Activated CD8-positive, alpha-beta T cell treated with anti-CD3 and anti-CD28 coated beads, Interleukin-2, amount 10 ng/mL, durations not matched to agents 7 days and 5 days (primary cell): ENCODE measurements around the gene HSD17B7. TPM values are rescaled to one million over a fixed set of nuclear protein-coding genes. Genes with fewer than 3 reads are reported as not detected.
A peak's percentile ranks its signal among the peaks of the same experiment; 100 is the strongest.
"Not testable (repeated sequence)": the region's sequence is repeated elsewhere in the genome, so short reads cannot be mapped to it uniquely, and the experiment has no call there.

Experiments
- ATAC-seq: fragments of 150-1000 bp; cut with Tn5 transposase; one replicate; pipeline ENCODE4 v1.10.0; 2021; ENCODE audit warnings: moderate library complexity
- CTCF ChIA-PET: fragments of 350-600 bp; sonication (Branson Sonifier 250); formaldehyde crosslinking; loops from one replicate; lab custom pipeline; 2021; ENCODE audit warnings: antibody characterized with exemption; lab: Charles Lee
- POLR2A ChIA-PET: fragments of 350-600 bp; sonication (Branson Sonifier 250); formaldehyde crosslinking; loops from one replicate; lab custom pipeline; 2021; ENCODE audit warnings: antibody characterized with exemption; lab: Charles Lee
- DNase-seq: peaks from one replicate; pipeline ENCODE4 v3.0.0-alpha.2; 2020
- H3K27ac Mint-ChIP-seq: one replicate; pipeline ENCODE4 v1.8.0; 2021; ENCODE audit warnings: mild to moderate bottlenecking, mixed read lengths
- H3K27me3 Mint-ChIP-seq: one replicate; pipeline ENCODE4 v1.8.0; 2021; ENCODE audit warnings: low read depth, mixed read lengths
- H3K36me3 Mint-ChIP-seq: one replicate; pipeline ENCODE4 v1.8.0; 2021; ENCODE audit warnings: low read depth, mixed read lengths
- H3K4me1 Mint-ChIP-seq: one replicate; pipeline ENCODE4 v1.8.0; 2021; ENCODE audit warnings: low read depth, mixed read lengths
- H3K4me3 Mint-ChIP-seq: one replicate; pipeline ENCODE4 v1.8.0; 2021; ENCODE audit warnings: mild to moderate bottlenecking, mixed read lengths
- H3K9me3 Mint-ChIP-seq: one replicate; pipeline ENCODE4 v1.8.0; 2022; ENCODE audit warnings: mixed read lengths; ENCODE audit not compliant: insufficient read depth
- total RNA-seq, 2 experiments: library from RNA; stranded (reverse); gene quantifications; one replicate each; pipeline ENCODE4 v1.2.3, GENCODE V29; 2021

The HSD17B7 gene
- total RNA-seq, result 10 to 100 TPM; 22.9 to 23.7 TPM

- Mint-ChIP-seq H3K4me3 (peak within 1 kb of the TSS; percentile 86), H3K27ac (peak within 1 kb of the TSS; percentile 95), H3K4me1 (peaks cover 16% of the 10 kb centered on the region)
- H3K36me3 Mint-ChIP-seq, CTCF ChIA-PET, H3K9me3 Mint-ChIP-seq, H3K27me3 Mint-ChIP-seq, POLR2A ChIA-PET: not testable (repeated sequence)
- DNase-seq, result peak; percentile 77
- ATAC-seq, result peak; percentile 99
These were observed at the start of gene HSD17B7 for GRCh38 chr1:162790303-162790984. Gene HSD17B7 (plus strand): TSS chr1:162790702. CDS start chr1:162790801, 99 bp downstream.

GRCh38 chr1:162740755-162741154 is 49.7 kb upstream of the HSD17B7 start:
- no peak for DNase-seq
- POLR2A ChIA-PET, result no interaction called here

GRCh38 chr1:162741574-162741973 is 48.9 kb upstream of the HSD17B7 start:
- CTCF ChIA-PET, result no interaction called here

More at GRCh38 chr1:162740755-162741154, 49.7 kb upstream of the HSD17B7 start:
- H3K9me3 Mint-ChIP-seq, result no peaks in the 10 kb centered on the region
- H3K36me3 Mint-ChIP-seq, result no peaks in the 10 kb centered on the region
- H3K27me3 Mint-ChIP-seq, result peaks cover 2% of the 10 kb centered on the region
- ATAC-seq, result no peak
- H3K27ac Mint-ChIP-seq, result no peak overlapping the region
- CTCF ChIA-PET, result no interaction called here
- H3K4me3 Mint-ChIP-seq, result no peak overlapping the region
- H3K4me1 Mint-ChIP-seq, result no peaks in the 10 kb centered on the region

GRCh38 chr1:162746264-162746942 is 44.1 kb upstream of the HSD17B7 start:
- H3K36me3 Mint-ChIP-seq, H3K9me3 Mint-ChIP-seq, H3K27ac Mint-ChIP-seq, H3K4me1 Mint-ChIP-seq, CTCF ChIA-PET, H3K4me3 Mint-ChIP-seq, H3K27me3 Mint-ChIP-seq, ATAC-seq, POLR2A ChIA-PET, DNase-seq: not testable (repeated sequence)

More at GRCh38 chr1:162741574-162741973, 48.9 kb upstream of the HSD17B7 start:
- no peak overlapping the region for H3K27ac Mint-ChIP-seq
- H3K27me3 Mint-ChIP-seq, result peaks cover 2% of the 10 kb centered on the region
- no peak for ATAC-seq
- no peaks in the 10 kb centered on the region for H3K9me3 Mint-ChIP-seq
- POLR2A ChIA-PET, result no interaction called here
- no peak for DNase-seq
- no peaks in the 10 kb centered on the region for H3K36me3 Mint-ChIP-seq
- H3K4me1 Mint-ChIP-seq, result no peaks in the 10 kb centered on the region
- H3K4me3 Mint-ChIP-seq, result no peak overlapping the region

GRCh38 chr1:162753001-162753658 is 37.4 kb upstream of the HSD17B7 start:
- H3K9me3 Mint-ChIP-seq, result no peaks in the 10 kb centered on the region
- H3K27ac Mint-ChIP-seq, result no peak overlapping the region
- peaks cover 3% of the 10 kb centered on the region for H3K27me3 Mint-ChIP-seq
- no peaks in the 10 kb centered on the region for H3K4me1 Mint-ChIP-seq
- no peaks in the 10 kb centered on the region for H3K36me3 Mint-ChIP-seq
- no peak for DNase-seq
- ChIA-PET POLR2A (no interaction called here), CTCF (no interaction called here)
- H3K4me3 Mint-ChIP-seq, result no peak overlapping the region
- no peak for ATAC-seq

- no peaks in the 10 kb centered on the region for H3K9me3 Mint-ChIP-seq
- H3K27ac Mint-ChIP-seq, result no peak overlapping the region
- no peaks in the 10 kb centered on the region for H3K27me3 Mint-ChIP-seq
- DNase-seq, result no peak
- no peaks in the 10 kb centered on the region for H3K4me1 Mint-ChIP-seq
- no peaks in the 10 kb centered on the region for H3K36me3 Mint-ChIP-seq
- ChIA-PET CTCF (no interaction called here), POLR2A (no interaction called here)
- no peak overlapping the region for H3K4me3 Mint-ChIP-seq
- ATAC-seq, result no peak
These were observed 36.4 kb upstream of the HSD17B7 start for GRCh38 chr1:162753998-162754585.

GRCh38 chr1:162755306-162755705 is 35.2 kb upstream of the HSD17B7 start:
- DNase-seq (no peak), ATAC-seq (no peak)
- no peaks in the 10 kb centered on the region for H3K27me3 Mint-ChIP-seq
- no peaks in the 10 kb centered on the region for H3K4me1 Mint-ChIP-seq
- ChIA-PET POLR2A (no interaction called here), CTCF (no interaction called here)
- no peaks in the 10 kb centered on the region for H3K36me3 Mint-ChIP-seq
- no peak overlapping the region for H3K27ac Mint-ChIP-seq
- no peaks in the 10 kb centered on the region for H3K9me3 Mint-ChIP-seq
- no peak overlapping the region for H3K4me3 Mint-ChIP-seq

- Mint-ChIP-seq H3K4me1 (no peaks in the 10 kb centered on the region), H3K9me3 (no peaks in the 10 kb centered on the region), H3K36me3 (no peaks in the 10 kb centered on the region), H3K27ac (no peak overlapping the region), H3K4me3 (no peak overlapping the region), H3K27me3 (no peaks in the 10 kb centered on the region)
- ATAC-seq (no peak), DNase-seq (no peak)
- ChIA-PET POLR2A (no interaction called here), CTCF (no interaction called here)
These were observed 34.0 kb upstream of the HSD17B7 start for GRCh38 chr1:162756523-162756922.

GRCh38 chr1:162757476-162757875 is 33.0 kb upstream of the HSD17B7 start:
- Mint-ChIP-seq H3K36me3 (no peaks in the 10 kb centered on the region), H3K4me3 (no peak overlapping the region), H3K4me1 (no peaks in the 10 kb centered on the region), H3K27ac (no peak overlapping the region), H3K27me3 (no peaks in the 10 kb centered on the region), H3K9me3 (no peaks in the 10 kb centered on the region)
- CTCF ChIA-PET, result no interaction called here
- no peak for ATAC-seq
- no peak for DNase-seq
- POLR2A ChIA-PET, result no interaction called here

GRCh38 chr1:162765788-162766187 is 24.7 kb upstream of the HSD17B7 start:
- Mint-ChIP-seq H3K9me3 (no peaks in the 10 kb centered on the region), H3K4me3 (no peak overlapping the region), H3K36me3 (no peaks in the 10 kb centered on the region), H3K27me3 (no peaks in the 10 kb centered on the region), H3K27ac (no peak overlapping the region), H3K4me1 (no peaks in the 10 kb centered on the region)
- POLR2A ChIA-PET, result no interaction called here
- ATAC-seq (no peak), DNase-seq (no peak)
- CTCF ChIA-PET, result no interaction called here

GRCh38 chr1:162772571-162773154 is 17.8 kb upstream of the HSD17B7 start:
- H3K4me1 Mint-ChIP-seq, result no peaks in the 10 kb centered on the region

More at GRCh38 chr1:162772571-162773154, 17.8 kb upstream of the HSD17B7 start:
- DNase-seq (no peak), ATAC-seq (no peak)
- POLR2A ChIA-PET, result no interaction called here
- Mint-ChIP-seq H3K27me3 (peaks cover 12% of the 10 kb centered on the region), H3K9me3 (no peaks in the 10 kb centered on the region), H3K36me3 (no peaks in the 10 kb centered on the region), H3K4me3 (no peak overlapping the region), H3K27ac (no peak overlapping the region)
- CTCF ChIA-PET, result no interaction called here
